Uterus (tissue), 4 donors: Measurements from ENCODE around the gene SHOC2. TPM values are rescaled to one million over a fixed set of nuclear protein-coding genes. Genes with fewer than 3 reads are reported as not detected.

Experiments used
- DNase-seq, 2 donors: peaks; one replicate each; pipeline ENCODE4 v3.0.0-alpha.2; 2019 to 2020
- H3K27ac ChIP-seq, 2 donors: fragments of 200-600 bp; sonication (generic); 1 replicate in 1 of 2; 2 replicates in 1 of 2; pipeline ENCODE4 v1.5.1; 2016 to 2018
- H3K27me3 ChIP-seq, 2 donors: fragments of 200-600 bp; sonication (generic); one replicate each; pipeline ENCODE4 v1.5.1; 2018 to 2019; ENCODE audit warnings: control low read depth in 1 of 2
- H3K36me3 ChIP-seq, 2 donors: fragments of 200-600 bp; sonication (generic); one replicate each; pipeline ENCODE4 v1.5.1; 2019; ENCODE audit warnings: control low read depth in 1 of 2
- H3K4me1 ChIP-seq, 2 donors: fragments of 200-600 bp; sonication (generic); one replicate each; pipeline ENCODE4 v1.5.1; 2018 to 2019; ENCODE audit warnings: control low read depth in 1 of 2
- H3K4me3 ChIP-seq, 2 donors: fragments of 200-600 bp; sonication (generic); 1 replicate in 1 of 2; 2 replicates in 1 of 2; pipeline ENCODE4 v1.5.1; 2018 to 2019; ENCODE audit warnings: mild to moderate bottlenecking in 1 of 2
- H3K9me3 ChIP-seq, 2 donors: fragments of 200-600 bp; sonication (generic); one replicate each; pipeline ENCODE4 v1.5.1; 2019; ENCODE audit warnings: control low read depth in 1 of 2
- POLR2A ChIP-seq, 2 donors: fragments of 450-650 bp; IDR thresholded peaks; one replicate each; pipeline ENCODE4 v1.6.1; 2016; ENCODE audit warnings: antibody characterized with exemption in 2 of 2, mild to moderate bottlenecking in 1 of 2, moderate library complexity in 1 of 2
- intact Hi-C: fragments of 100-400 bp; cut with DNase I; formaldehyde crosslinking; loops from one replicate; pipeline ENCODE4 v1.15.1; 2023; ENCODE audit warnings: low total_unique reads
- total RNA-seq, 4 donors: library from RNA; depleted of rRNA in 3 of 4; stranded (reverse); fragments of >200 nt in 3 of 4; gene quantifications; one replicate each; pipeline versions ENCODE4 v1.1.0 to v1.2.4, GENCODE V29; 2014 to 2023
- TF ChIP-seq, protein P1 (sequence below), 4 experiments: fragments of 200-600 bp in 2 of 4; fragments of 450-650 bp in 2 of 4; sonication (generic) in 2 of 4; IDR thresholded peaks; one replicate each; pipeline ENCODE4 v1.5.1; 2016 to 2019; ENCODE audit warnings: antibody characterized with exemption in 4 of 4, mild to moderate bottlenecking in 2 of 4, moderate library complexity in 1 of 4
- donor health status: DM: yes; HTN: yes; CAD: no.

SHOC2 gene
- total RNA-seq, 4 donors from 2014 or later = 21.3 to 114 (median 92.5) TPM

GRCh38 chr10:110967009-110967630 lies 47.7 kb downstream of the SHOC2 start:
- H3K36me3 ChIP-seq = no peaks in the 10 kb centered on the region
- H3K4me1 ChIP-seq = no peaks in the 10 kb centered on the region
- intact Hi-C loops = no loop called here

DNA sequence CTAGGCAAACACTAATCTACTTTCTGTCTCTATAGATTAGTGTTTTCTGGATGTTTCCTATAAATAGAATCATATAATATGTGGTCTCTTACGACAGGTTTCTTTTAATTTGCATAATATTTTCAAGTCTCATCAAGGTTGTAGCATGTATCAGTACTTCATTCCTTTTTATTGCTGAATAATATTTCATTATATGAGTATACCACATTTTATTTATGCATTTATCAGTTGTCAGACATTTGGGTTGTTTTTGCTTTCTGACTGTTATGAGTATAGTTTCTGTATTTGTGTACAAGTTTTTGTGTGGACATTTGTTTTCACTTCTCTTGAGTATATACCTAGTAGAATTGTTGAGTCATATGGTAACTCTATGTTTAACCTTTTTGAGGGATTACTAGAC lies 48.2 kb downstream of the SHOC2 start:
- H3K4me1 ChIP-seq = no peaks in the 10 kb centered on the region
- no peak for DNase-seq

More at GRCh38 chr10:110967009-110967630, 47.7 kb downstream of the SHOC2 start:
- Histone ChIP-seq H3K27ac (no peak overlapping the region), H3K4me3 (no peak overlapping the region), H3K27me3 (no peaks in the 10 kb centered on the region), H3K9me3 (no peaks in the 10 kb centered on the region)
- no peak for DNase-seq
- no peak for TF ChIP-seq POLR2A (IDR thresholded peaks at IDR 0.05)
- TF ChIP-seq, protein P1, sequence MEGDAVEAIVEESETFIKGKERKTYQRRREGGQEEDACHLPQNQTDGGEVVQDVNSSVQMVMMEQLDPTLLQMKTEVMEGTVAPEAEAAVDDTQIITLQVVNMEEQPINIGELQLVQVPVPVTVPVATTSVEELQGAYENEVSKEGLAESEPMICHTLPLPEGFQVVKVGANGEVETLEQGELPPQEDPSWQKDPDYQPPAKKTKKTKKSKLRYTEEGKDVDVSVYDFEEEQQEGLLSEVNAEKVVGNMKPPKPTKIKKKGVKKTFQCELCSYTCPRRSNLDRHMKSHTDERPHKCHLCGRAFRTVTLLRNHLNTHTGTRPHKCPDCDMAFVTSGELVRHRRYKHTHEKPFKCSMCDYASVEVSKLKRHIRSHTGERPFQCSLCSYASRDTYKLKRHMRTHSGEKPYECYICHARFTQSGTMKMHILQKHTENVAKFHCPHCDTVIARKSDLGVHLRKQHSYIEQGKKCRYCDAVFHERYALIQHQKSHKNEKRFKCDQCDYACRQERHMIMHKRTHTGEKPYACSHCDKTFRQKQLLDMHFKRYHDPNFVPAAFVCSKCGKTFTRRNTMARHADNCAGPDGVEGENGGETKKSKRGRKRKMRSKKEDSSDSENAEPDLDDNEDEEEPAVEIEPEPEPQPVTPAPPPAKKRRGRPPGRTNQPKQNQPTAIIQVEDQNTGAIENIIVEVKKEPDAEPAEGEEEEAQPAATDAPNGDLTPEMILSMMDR (IDR thresholded peaks at IDR 0.05) = no peak

DNA sequence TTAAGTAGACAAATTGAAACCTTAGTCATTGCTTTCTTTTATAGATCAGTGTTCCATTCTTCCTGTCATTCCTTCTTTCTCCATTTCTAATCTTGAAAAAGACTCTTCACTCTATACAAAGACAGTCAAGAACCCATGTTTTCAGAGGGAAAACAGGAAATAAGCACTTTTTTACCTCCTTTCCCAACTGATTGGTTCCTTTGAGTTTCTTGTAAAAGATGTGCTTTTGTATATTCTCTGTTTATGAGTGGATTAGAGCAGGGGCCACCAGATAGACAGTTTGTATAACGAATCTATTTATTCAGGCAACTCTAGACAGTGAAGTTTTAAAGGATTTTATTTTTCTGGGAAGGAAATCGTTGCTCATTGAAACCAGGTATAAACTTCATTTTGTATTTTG lies 49.8 kb downstream of the SHOC2 start:
- TF ChIP-seq, protein P1 (IDR thresholded peaks at IDR 0.05) = no peak
- TF ChIP-seq POLR2A (IDR thresholded peaks at IDR 0.05) = no peak
- Histone ChIP-seq H3K27ac (no peak overlapping the region), H3K36me3 (no peaks in the 10 kb centered on the region), H3K27me3 (no peaks in the 10 kb centered on the region), H3K4me1 (no peaks in the 10 kb centered on the region), H3K9me3 (no peaks in the 10 kb centered on the region), H3K4me3 (no peak overlapping the region)
- intact Hi-C loops = no loop called here
- DNase-seq = no peak

More for the DNA sequence above, 48.2 kb downstream of the SHOC2 start:
- no peaks in the 10 kb centered on the region for H3K27me3 ChIP-seq
- H3K9me3 ChIP-seq = no peaks in the 10 kb centered on the region
- intact Hi-C loops = no loop called here
- no peaks in the 10 kb centered on the region for H3K36me3 ChIP-seq
- no peak for TF ChIP-seq POLR2A (IDR thresholded peaks at IDR 0.05)
- TF ChIP-seq, protein P1 (IDR thresholded peaks at IDR 0.05) = no peak
- H3K27ac ChIP-seq = no peak overlapping the region
- H3K4me3 ChIP-seq = no peak overlapping the region

DNA sequence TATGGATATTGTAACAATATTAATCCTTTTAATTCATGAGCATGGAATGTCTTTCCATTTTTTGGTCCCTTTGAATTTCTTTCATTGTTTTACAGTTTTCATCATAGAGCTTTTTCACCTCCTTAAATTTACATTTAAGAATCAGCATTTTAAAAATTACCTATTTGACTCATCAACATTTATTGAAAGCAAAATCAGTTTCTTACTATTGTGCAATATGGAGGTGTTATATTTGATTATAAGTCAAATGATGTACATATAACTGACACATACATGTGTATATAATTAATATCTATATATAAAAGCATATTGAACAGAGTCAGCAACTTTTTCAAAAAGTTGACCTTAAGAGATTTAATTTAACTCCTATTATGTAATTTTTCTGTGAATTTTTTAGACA lies 52.2 kb downstream of the SHOC2 start:
- no peak overlapping the region for H3K4me3 ChIP-seq
- H3K9me3 ChIP-seq = no peaks in the 10 kb centered on the region
- no peak for TF ChIP-seq POLR2A (IDR thresholded peaks at IDR 0.05)
- TF ChIP-seq, protein P1 (IDR thresholded peaks at IDR 0.05) = no peak
- H3K4me1 ChIP-seq = no peaks in the 10 kb centered on the region
- H3K36me3 ChIP-seq = no peaks in the 10 kb centered on the region
- intact Hi-C loops = no loop called here
- no peaks in the 10 kb centered on the region for H3K27me3 ChIP-seq
- H3K27ac ChIP-seq = no peak overlapping the region
- DNase-seq = no peak

DNA sequence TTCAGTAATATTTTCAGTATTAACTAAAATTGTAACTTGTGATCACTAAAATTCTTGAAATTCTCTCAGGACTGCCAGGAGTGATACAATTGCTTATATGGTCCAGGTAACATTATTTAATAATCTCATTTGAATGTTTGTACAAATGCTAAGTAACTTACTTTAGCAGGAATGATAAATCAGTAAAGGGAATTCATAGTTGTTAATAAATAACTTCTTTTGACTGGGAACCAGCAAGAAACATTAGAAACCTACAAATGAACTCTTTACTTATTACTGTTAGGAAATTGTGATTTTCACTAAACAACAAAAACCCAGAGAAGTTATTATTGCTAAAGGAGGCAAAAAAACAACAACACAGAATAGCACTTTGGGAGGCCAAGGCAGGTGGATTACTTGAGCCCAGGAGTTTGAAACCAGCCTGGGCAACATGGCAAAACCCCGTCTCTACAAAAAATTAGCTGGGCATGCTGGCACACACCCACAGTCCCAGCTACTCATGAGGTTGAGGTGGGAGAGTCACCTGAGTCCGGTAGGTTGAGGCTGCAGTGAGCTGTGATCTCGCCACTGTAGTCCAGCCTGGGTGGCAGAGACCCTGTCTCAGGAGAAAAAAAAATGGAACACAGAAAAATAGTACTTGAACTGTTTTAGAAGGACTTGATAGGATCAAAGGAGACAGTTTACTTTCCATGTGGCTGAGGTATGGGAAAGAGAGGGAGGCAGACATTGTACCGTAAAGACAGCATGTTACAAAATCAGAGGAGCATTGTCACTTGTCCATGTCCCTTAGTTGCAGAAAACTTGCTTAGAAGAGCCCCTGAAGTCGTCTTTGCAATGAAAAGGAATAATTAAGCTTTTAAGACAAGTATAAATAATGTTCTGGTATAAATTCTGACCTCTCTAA lies 53.1 kb downstream of the SHOC2 start:
- Histone ChIP-seq H3K4me1 (no peaks in the 10 kb centered on the region), H3K27me3 (no peaks in the 10 kb centered on the region), H3K4me3 (no peak overlapping the region), H3K9me3 (no peaks in the 10 kb centered on the region), H3K27ac (no peak overlapping the region), H3K36me3 (no peaks in the 10 kb centered on the region)
- DNase-seq = no peak
- TF ChIP-seq POLR2A (IDR thresholded peaks at IDR 0.05) = no peak
- TF ChIP-seq, protein P1 (IDR thresholded peaks at IDR 0.05) = no peak
- intact Hi-C loops = no loop called here
